Caco-2 (cell line): ENCODE data around the gene SDK2. TPM values are rescaled to one million over a fixed set of nuclear protein-coding genes. Genes with fewer than 3 reads are reported as not detected.

Source experiments
- BruUV-seq: library from RNA; stranded (reverse); fragments of 400-500 nt; replicated peaks from 2 replicates; lab custom pipeline; 2021; lab: Mats Ljungman, UMichigan
- CTCF ChIA-PET: fragments of 300-600 bp; sonication (Branson Sonifier 250); formaldehyde crosslinking; loops from one replicate; lab custom pipeline; 2022; ENCODE audit warnings: antibody characterized with exemption; lab: Charles Lee
- POLR2A ChIA-PET: fragments of 300-600 bp; sonication (Branson Sonifier 250); formaldehyde crosslinking; loops from one replicate; lab custom pipeline; 2022; ENCODE audit warnings: antibody characterized with exemption; lab: Charles Lee
- DNase-seq, 2 experiments: peaks; one replicate each; pipeline versions ENCODE4 v3.0.0 to v3.0.0-alpha.2; 2020 to 2022
- H3K27me3 ChIP-seq: replicated peaks from 2 replicates; pipeline ENCODE4 v1.6.0; 2011; ENCODE audit warnings: low read length; ENCODE audit not compliant: control insufficient read depth, insufficient read depth
- H3K36me3 ChIP-seq: 2 replicates; pipeline ENCODE4 v1.5.1; 2011; ENCODE audit warnings: low read length; ENCODE audit not compliant: control insufficient read depth, insufficient read depth
- H3K4me1 ChIP-seq: fragments of 250-450 bp; sonication (Bioruptor Pico); 2 replicates; pipeline ENCODE4 v1.5.1; 2020; ENCODE audit warnings: mild to moderate bottlenecking
- H3K4me3 ChIP-seq: 2 replicates; pipeline ENCODE4 v1.5.1; 2011; ENCODE audit warnings: low read depth, mild to moderate bottlenecking, control low read depth, low read length
- H3K9me3 ChIP-seq: fragments of 250-450 bp; sonication (Bioruptor Pico); 2 replicates; pipeline ENCODE4 v1.5.1; 2020; ENCODE audit warnings: mild to moderate bottlenecking, moderate library complexity
- H3K27ac Mint-ChIP-seq: one replicate; pipeline ENCODE4 v1.8.0; 2022; ENCODE audit warnings: mixed read lengths; ENCODE audit not compliant: unreplicated experiment
- H3K27me3 Mint-ChIP-seq: one replicate; pipeline ENCODE4 v1.8.0; 2022; ENCODE audit warnings: mixed read lengths; ENCODE audit not compliant: insufficient read depth, unreplicated experiment
- H3K36me3 Mint-ChIP-seq: one replicate; pipeline ENCODE4 v1.8.0; 2022; ENCODE audit warnings: mild to moderate bottlenecking, mixed read lengths; ENCODE audit not compliant: insufficient read depth, unreplicated experiment
- H3K4me1 Mint-ChIP-seq: one replicate; pipeline ENCODE4 v1.8.0; 2022; ENCODE audit warnings: low read depth, mixed read lengths; ENCODE audit not compliant: unreplicated experiment
- H3K4me3 Mint-ChIP-seq: one replicate; pipeline ENCODE4 v1.8.0; 2022; ENCODE audit warnings: mild to moderate bottlenecking, moderate library complexity, mixed read lengths; ENCODE audit not compliant: unreplicated experiment
- H3K9me3 Mint-ChIP-seq: one replicate; pipeline ENCODE4 v1.8.0; 2022; ENCODE audit warnings: mixed read lengths; ENCODE audit not compliant: unreplicated experiment
- CTCF ChIP-seq, 2 experiments: fragments of 200-600 bp in 1 of 2; IDR thresholded peaks; 1 replicate in 1 of 2; 2 replicates in 1 of 2; pipeline versions ENCODE4 v1.5.1 to v1.8.0; 2011 to 2022; ENCODE audit warnings: antibody characterized with exemption in 1 of 2, control low read depth in 1 of 2, inconsistent platforms in 1 of 2, low read depth in 1 of 2, low read length in 1 of 2, mild to moderate bottlenecking in 1 of 2, moderate library complexity in 1 of 2; ENCODE audit not compliant: insufficient read depth in 1 of 2, severe bottlenecking in 1 of 2, unreplicated experiment in 1 of 2
- intact Hi-C: fragments of 100-400 bp; cut with micrococcal nuclease; formaldehyde crosslinking; loops from one replicate; pipeline ENCODE4 v1.10.0; 2022; ENCODE audit not compliant: unreplicated experiment
- total RNA-seq: library from RNA; stranded (reverse); gene quantifications from 2 replicates; pipeline ENCODE4 v1.2.3, GENCODE V29; 2022

Gene SDK2
- total RNA-seq, 1 experiment from 2014 or later: 0.09 TPM

DNA sequence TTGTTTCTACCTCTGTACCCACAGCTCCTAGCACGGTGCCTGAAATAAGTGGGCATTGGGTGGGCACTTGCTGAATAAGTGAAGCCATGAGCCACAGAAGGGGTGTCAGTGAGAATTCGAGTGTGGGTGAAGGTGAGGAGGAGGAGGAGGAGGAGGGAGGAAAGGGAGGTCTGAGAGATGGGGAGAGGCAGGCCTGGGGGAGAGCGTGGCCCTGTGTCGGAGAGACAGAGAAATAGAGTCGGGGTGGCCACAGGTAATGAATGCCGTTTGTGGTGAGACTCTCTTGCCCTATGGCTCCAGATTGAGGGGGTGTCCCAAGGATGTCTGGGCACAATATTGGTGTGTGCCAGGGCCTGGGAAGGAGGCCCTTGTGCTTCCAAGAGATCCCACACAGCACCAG lies 49.2 kb downstream of the SDK2 start:
- Mint-ChIP-seq H3K9me3 (no peaks in the 10 kb centered on the region), H3K36me3 (no peaks in the 10 kb centered on the region), H3K4me1 (no peaks in the 10 kb centered on the region), H3K27ac (no peak overlapping the region), H3K27me3 (peaks cover 22% of the 10 kb centered on the region), H3K4me3 (no peak overlapping the region)
- no TSS peak for BruUV-seq
- no peaks in the 10 kb centered on the region for H3K27me3 ChIP-seq
- no peaks in the 10 kb centered on the region for H3K36me3 ChIP-seq
- H3K4me1 ChIP-seq: no peaks in the 10 kb centered on the region
- intact Hi-C loops: no loop called here
- H3K4me3 ChIP-seq: no peak overlapping the region
- no peaks in the 10 kb centered on the region for H3K9me3 ChIP-seq
- ChIA-PET CTCF (no interaction called here), POLR2A (no interaction called here)
- no peak for TF ChIP-seq CTCF (IDR thresholded peaks at IDR 0.05; ENCODE audit: insufficient read depth in 1 of 2, low read depth in 1 of 2, low read length in 1 of 2, severe bottlenecking in 1 of 2, unreplicated experiment in 1 of 2)
- DNase-seq: no peak

DNA sequence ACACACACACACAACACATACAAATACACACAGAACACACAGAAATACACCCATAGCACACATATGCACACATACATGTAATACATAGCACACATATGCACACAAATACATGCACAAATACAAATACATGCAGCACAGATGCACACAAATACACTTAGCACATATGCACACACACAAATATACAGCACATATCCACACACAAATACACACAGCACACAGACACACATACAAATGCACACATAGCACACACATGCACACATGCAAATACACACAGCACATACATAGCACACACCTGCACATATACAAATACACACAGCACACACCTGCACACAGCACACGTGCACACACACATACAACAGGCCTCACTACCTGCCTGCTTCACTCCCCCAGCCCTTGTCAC lies 49.6 kb downstream of the SDK2 start:
- POLR2A ChIA-PET: no interaction called here
- intact Hi-C loops: no loop called here
- Mint-ChIP-seq H3K9me3 (no peaks in the 10 kb centered on the region), H3K4me1 (no peaks in the 10 kb centered on the region), H3K27ac (no peak overlapping the region), H3K4me3 (no peak overlapping the region), H3K36me3 (no peaks in the 10 kb centered on the region), H3K27me3 (peaks cover 25% of the 10 kb centered on the region)
- CTCF ChIA-PET: no interaction called here
- no peak for DNase-seq
- TF ChIP-seq CTCF (IDR thresholded peaks at IDR 0.05; ENCODE audit: insufficient read depth in 1 of 2, low read depth in 1 of 2, low read length in 1 of 2, severe bottlenecking in 1 of 2, unreplicated experiment in 1 of 2): no peak
- Histone ChIP-seq H3K27me3 (no peaks in the 10 kb centered on the region), H3K4me1 (no peaks in the 10 kb centered on the region), H3K36me3 (no peaks in the 10 kb centered on the region), H3K9me3 (no peaks in the 10 kb centered on the region), H3K4me3 (no peak overlapping the region)
- BruUV-seq: no TSS peak

DNA sequence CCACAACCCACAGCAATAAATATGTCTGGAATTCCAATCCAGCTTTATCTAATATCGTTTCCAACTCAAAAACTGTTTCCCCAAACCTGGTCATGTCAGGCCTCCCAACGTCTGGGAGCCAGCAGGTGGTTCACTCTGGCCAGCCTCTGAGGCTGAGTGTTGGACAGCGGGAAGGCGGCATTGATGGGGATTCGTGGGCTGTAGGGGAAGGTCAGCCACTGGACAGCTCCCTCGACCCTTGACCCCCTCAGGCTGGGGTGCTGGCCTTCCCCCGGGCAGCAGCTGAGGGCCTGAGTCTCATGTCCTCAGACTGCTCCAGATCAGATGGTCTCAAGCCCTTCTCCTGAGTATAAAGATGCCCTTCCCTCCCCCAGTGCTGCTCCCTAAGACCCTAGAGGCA lies 50.2 kb downstream of the SDK2 start:
- Mint-ChIP-seq H3K27me3 (peaks cover 26% of the 10 kb centered on the region), H3K4me3 (no peak overlapping the region), H3K27ac (no peak overlapping the region), H3K4me1 (no peaks in the 10 kb centered on the region), H3K36me3 (no peaks in the 10 kb centered on the region), H3K9me3 (no peaks in the 10 kb centered on the region)
- intact Hi-C loops: no loop called here
- Histone ChIP-seq H3K4me1 (no peaks in the 10 kb centered on the region), H3K36me3 (no peaks in the 10 kb centered on the region), H3K27me3 (no peaks in the 10 kb centered on the region), H3K4me3 (no peak overlapping the region), H3K9me3 (no peaks in the 10 kb centered on the region)
- DNase-seq: no peak
- ChIA-PET CTCF (no interaction called here), POLR2A (no interaction called here)
- no peak for TF ChIP-seq CTCF (IDR thresholded peaks at IDR 0.05; ENCODE audit: insufficient read depth in 1 of 2, low read depth in 1 of 2, low read length in 1 of 2, severe bottlenecking in 1 of 2, unreplicated experiment in 1 of 2)
- BruUV-seq: no TSS peak
